CD8-positive, alpha-beta memory T cell (primary cell): ENCODE results near the gene MLYCD. TPM values are rescaled to one million over a fixed set of nuclear protein-coding genes. Genes with fewer than 3 reads are reported as not detected.

Experiments used
- CTCF ChIA-PET: fragments of 350-600 bp; sonication (Branson Sonifier 250); formaldehyde crosslinking; loops from one replicate; lab custom pipeline; 2021; ENCODE audit warnings: antibody characterized with exemption; lab: Charles Lee
- POLR2A ChIA-PET: fragments of 350-600 bp; sonication (Branson Sonifier 250); formaldehyde crosslinking; loops from one replicate; lab custom pipeline; 2021; ENCODE audit warnings: antibody characterized with exemption; lab: Charles Lee
- DNase-seq, 5 donors: peaks; one replicate each; pipeline versions ENCODE4 v3.0.0 to v3.0.0-alpha.2; 2020 to 2022; ENCODE audit warnings: mixed read lengths in 1 of 5
- H3K27ac ChIP-seq: one replicate; pipeline ENCODE4 v1.7.0; 2013; ENCODE audit warnings: low read depth, mild to moderate bottlenecking, low read length, moderate library complexity
- H3K27me3 ChIP-seq: 2 replicates; pipeline ENCODE4 v1.7.0; 2013; ENCODE audit warnings: low read length, mild to moderate bottlenecking; ENCODE audit not compliant: insufficient read depth, poor library complexity, severe bottlenecking
- H3K36me3 ChIP-seq: 2 replicates; pipeline ENCODE4 v1.7.0; 2013; ENCODE audit warnings: mild to moderate bottlenecking, low read length, moderate library complexity; ENCODE audit not compliant: insufficient read depth
- H3K4me1 ChIP-seq: 2 replicates; pipeline ENCODE4 v1.7.0; 2013; ENCODE audit warnings: mild to moderate bottlenecking, low read length, moderate library complexity; ENCODE audit not compliant: insufficient read depth
- H3K4me3 ChIP-seq: 2 replicates; pipeline ENCODE4 v1.7.0; 2013; ENCODE audit warnings: mild to moderate bottlenecking, low read length
- H3K9me3 ChIP-seq: 2 replicates; pipeline ENCODE4 v1.7.0; 2013; ENCODE audit warnings: mild to moderate bottlenecking, low read length
- H3K27ac Mint-ChIP-seq, 8 donors: one replicate each; pipeline ENCODE4 v1.8.0; 2020 to 2021; ENCODE audit warnings: mixed read lengths in 8 of 8, mild to moderate bottlenecking in 6 of 8, inconsistent platforms in 3 of 8, moderate library complexity in 3 of 8
- H3K27me3 Mint-ChIP-seq, 2 donors: one replicate each; pipeline ENCODE4 v1.8.0; 2020 to 2021; ENCODE audit warnings: mixed read lengths in 2 of 2, mild to moderate bottlenecking in 1 of 2, moderate library complexity in 1 of 2
- H3K36me3 Mint-ChIP-seq, 3 donors: one replicate each; pipeline ENCODE4 v1.8.0; 2020 to 2021; ENCODE audit warnings: mixed read lengths in 3 of 3, inconsistent platforms in 1 of 3, mild to moderate bottlenecking in 1 of 3
- H3K4me1 Mint-ChIP-seq, 3 donors: one replicate each; pipeline ENCODE4 v1.8.0; 2020 to 2021; ENCODE audit warnings: mixed read lengths in 3 of 3, inconsistent platforms in 1 of 3, mild to moderate bottlenecking in 1 of 3
- H3K4me3 Mint-ChIP-seq, 7 donors: one replicate each; pipeline ENCODE4 v1.8.0; 2020 to 2021; ENCODE audit warnings: mixed read lengths in 7 of 7, mild to moderate bottlenecking in 6 of 7, moderate library complexity in 4 of 7, inconsistent platforms in 2 of 7
- H3K9me3 Mint-ChIP-seq, 5 donors: one replicate each; pipeline ENCODE4 v1.8.0; 2020 to 2022; ENCODE audit warnings: mixed read lengths in 5 of 5, mild to moderate bottlenecking in 3 of 5, moderate library complexity in 2 of 5, inconsistent platforms in 1 of 5
- polyA plus RNA-seq: library from polyadenylated mRNA; unstranded; fragments of 300-500 nt; fragmentation: Illumina TruSeq; gene quantifications from one replicate; pipeline ENCODE4 v1.2.3, GENCODE V29; 2021
- total RNA-seq, 2 experiments: library from RNA; stranded (reverse); gene quantifications; one replicate each; pipeline ENCODE4 v1.2.3, GENCODE V29; 2021

MLYCD gene
- total and polyA plus RNA-seq, 3 experiments from 2014 or later, result 2.7 to 3.8 (median 3.8) TPM

DNA sequence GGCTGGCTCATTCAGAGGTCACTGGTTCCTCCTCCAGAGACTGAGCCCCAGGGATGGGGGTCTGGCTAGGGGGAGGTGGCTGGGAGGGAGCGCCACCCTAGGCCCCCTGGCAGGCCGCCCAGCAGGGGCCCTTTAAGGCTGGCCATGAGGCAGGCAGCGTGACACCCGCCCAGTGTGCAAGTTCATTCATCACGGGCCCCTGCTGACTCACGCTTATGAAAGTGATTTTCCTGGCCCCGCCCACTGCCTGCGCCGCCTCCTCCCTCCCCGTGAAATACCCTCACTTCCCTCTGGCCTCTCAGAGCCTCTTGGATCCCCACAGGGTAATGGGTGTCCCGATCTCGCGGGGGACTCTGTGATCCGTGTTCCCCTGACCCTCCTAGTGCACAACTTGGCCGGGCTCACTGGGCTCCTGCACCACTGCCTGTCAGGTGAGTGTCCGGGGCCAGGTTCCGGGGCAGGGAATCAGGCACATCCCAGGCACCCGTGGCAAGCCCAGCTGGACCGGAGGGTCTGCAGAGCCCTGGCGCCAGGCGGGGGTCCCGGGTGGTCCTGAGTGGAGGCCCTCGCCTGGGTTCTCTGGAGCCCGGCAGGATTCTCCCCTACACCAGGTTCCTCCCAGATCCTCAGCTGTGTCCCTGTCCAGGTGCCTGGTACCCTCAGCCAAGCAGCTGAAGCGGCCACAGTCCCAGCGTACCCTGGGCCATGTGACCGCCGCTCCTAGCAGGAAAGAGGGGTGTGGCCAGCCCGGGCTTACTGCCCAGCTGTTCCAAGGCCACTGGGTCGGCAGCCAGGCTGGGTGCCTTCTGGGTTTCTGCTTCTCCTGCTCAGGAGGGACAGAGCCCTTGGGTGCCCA is 54.3 kb downstream of the MLYCD start, which contains the start of gene OSGIN1:
Gene OSGIN1, plus strand, starts transcription at position 301 of the 856 bp plus-strand sequence. CDS start 4,432 bp downstream, outside the sequence.
- CTCF ChIA-PET, result interaction anchor here (3.3 kb wide), 1 partner anchor 234 kb away, joined by 9 read pairs; the partner anchor contains the start of gene TAF1C
- no peaks in the 10 kb centered on the region for H3K36me3 Mint-ChIP-seq
- peaks cover 18 to 22% of the 10 kb centered on the region in 2 donors for H3K27me3 Mint-ChIP-seq
- no peaks in the 10 kb centered on the region for H3K36me3 ChIP-seq
- no peaks in the 10 kb centered on the region for H3K9me3 Mint-ChIP-seq
- H3K9me3 ChIP-seq, result no peaks in the 10 kb centered on the region
- peak within 1 kb of the TSS; percentile 54 for H3K27ac ChIP-seq
- H3K4me1 Mint-ChIP-seq, result peaks cover 0 to 7% (median 6%) of the 10 kb centered on the region in 3 donors
- no peak within 1 kb of the TSS for H3K4me3 ChIP-seq
- no peaks in the 10 kb centered on the region for H3K4me1 ChIP-seq
- DNase-seq, result peak in 2 of 5 donors; percentile 7 to 56
- POLR2A ChIA-PET, result no interaction called here
- H3K27ac Mint-ChIP-seq, result peak within 1 kb of the TSS in 2 of 8 donors; percentile 24 to 54
- peak within 1 kb of the TSS in 6 of 7 donors; percentile 55 to 86 (median 66) for H3K4me3 Mint-ChIP-seq
- H3K27me3 ChIP-seq, result peaks cover 6% of the 10 kb centered on the region

DNA sequence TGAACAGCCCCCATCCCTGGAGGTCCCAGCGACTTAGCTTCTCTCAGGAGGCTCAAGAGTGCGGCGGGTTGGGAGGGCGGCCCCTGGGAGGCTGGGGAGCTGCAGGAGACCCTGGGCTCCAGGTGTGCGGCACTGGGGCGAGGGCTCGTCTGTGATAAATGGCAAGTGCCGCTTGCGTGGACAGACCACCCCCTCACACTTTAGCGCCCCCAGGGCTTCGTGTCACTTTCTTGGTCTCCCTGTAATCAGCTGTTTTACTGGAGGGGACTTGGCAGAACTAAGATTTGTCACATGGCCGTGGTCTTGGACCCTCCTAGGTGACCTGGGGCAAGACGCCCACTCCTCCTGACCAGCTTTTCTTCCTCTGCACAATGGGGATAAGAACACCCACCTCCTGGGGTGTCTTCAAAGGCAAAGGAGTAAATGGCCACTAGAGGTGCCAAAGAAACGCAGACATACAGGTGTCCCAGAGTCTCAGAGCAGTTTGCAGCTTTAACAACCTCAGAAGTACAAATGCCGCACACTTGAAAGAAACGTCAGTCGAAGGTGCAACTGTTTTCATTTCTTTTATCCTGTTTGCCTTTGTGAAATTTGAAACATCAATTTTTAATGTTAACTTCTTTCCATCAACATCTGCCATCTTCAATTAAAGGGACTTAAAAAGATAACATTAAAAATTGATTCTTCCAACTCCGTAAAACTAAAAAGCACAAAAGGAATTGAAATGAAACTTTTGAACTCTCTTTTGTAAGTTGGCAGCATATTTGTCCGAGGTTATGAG is 55.1 kb downstream of the MLYCD start:
- Mint-ChIP-seq H3K4me1 (peaks cover 0 to 7% (median 6%) of the 10 kb centered on the region in 3 donors), H3K4me3 (no peak overlapping the region), H3K36me3 (no peaks in the 10 kb centered on the region), H3K27me3 (peaks cover 18 to 22% of the 10 kb centered on the region in 2 donors), H3K9me3 (no peaks in the 10 kb centered on the region), H3K27ac (peak overlapping the region in 2 of 8 donors; percentile 19 to 24)
- POLR2A ChIA-PET, result no interaction called here
- Histone ChIP-seq H3K4me3 (no peak overlapping the region), H3K4me1 (no peaks in the 10 kb centered on the region), H3K9me3 (no peaks in the 10 kb centered on the region), H3K36me3 (no peaks in the 10 kb centered on the region), H3K27ac (no peak overlapping the region), H3K27me3 (peaks cover 6% of the 10 kb centered on the region)
- CTCF ChIA-PET, result interaction anchor here (3.3 kb wide), 1 partner anchor 233 kb away, joined by 9 read pairs; the partner anchor contains the start of gene TAF1C
- peak in 1 of 5 donors; percentile 12 for DNase-seq

DNA sequence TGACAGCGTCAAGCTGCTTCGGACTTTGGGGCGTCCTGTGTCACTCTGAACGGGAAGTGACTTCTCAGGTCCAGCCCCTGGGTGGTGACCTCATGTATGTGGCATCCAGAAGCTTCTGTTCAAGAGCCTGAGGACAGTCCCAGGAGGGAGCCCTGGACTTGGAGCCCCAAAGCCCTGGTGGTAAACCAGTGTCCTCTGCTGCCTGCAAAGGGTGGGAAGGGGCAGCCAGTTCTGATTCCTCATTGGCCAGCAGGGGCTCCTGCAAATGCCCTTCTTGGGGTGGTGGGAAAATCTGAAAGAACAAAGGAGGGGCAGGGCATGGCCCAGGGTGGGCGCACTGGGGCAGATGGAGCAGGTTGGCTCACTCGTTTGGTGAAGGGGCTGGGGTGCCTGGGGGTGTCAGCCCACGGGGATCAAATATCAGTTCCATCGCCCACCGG is 55.7 kb downstream of the MLYCD start:
- peaks cover 18 to 22% of the 10 kb centered on the region in 2 donors for H3K27me3 Mint-ChIP-seq
- no peaks in the 10 kb centered on the region for H3K4me1 ChIP-seq

DNA sequence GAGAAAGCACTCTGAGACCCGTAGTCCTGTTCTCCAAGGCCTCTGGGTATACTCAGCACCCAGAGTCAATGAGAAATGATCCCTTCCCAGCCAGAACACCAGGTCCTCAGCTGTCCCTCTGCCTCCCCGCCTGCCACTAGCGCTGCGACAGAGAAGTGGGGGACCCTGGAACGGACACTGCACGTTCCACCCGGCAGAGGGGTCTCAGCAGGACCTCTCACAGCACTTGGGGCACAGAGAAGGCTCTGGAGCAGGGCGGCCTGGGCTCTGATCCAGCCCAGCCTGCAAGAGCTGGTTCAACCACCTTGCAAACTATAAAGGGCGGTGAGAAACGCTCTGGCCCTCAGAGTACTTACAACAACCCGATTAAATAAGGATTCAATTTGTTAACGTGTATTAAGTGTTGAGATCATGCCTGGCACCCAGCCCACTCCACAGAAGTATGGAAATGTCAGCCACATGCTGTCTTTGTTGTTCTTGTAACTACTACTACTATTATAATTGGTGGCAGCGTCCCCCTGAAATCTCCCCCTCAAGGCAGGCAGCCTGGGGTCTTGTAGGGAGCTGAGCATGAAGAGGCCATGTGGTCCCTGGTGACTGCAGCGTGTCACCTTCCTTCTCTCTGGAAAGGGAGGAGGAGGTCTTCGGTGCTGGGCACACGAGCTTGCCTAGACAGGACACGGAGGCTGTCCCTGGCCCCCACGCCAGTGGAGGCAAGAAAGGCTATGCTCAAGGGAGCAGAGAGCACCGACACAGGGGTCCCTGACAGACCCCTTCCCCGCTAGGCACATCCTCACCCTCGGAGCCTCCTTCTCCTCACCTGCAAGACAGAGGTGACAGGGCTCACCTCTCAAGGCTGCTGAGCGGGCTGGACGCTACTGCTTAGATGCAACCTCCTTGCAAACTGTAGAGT is 56.6 kb downstream of the MLYCD start:
- Mint-ChIP-seq H3K36me3 (no peaks in the 10 kb centered on the region), H3K27me3 (peaks cover 18 to 22% of the 10 kb centered on the region in 2 donors), H3K27ac (no peak overlapping the region), H3K4me1 (peaks cover 0 to 7% (median 6%) of the 10 kb centered on the region in 3 donors), H3K9me3 (no peaks in the 10 kb centered on the region), H3K4me3 (no peak overlapping the region)
- ChIA-PET CTCF (interaction anchor here (3.3 kb wide), 1 partner anchor 232 kb away, joined by 9 read pairs; the partner anchor contains the start of gene TAF1C), POLR2A (no interaction called here)
- H3K4me3 ChIP-seq, result no peak overlapping the region
- peaks cover 6% of the 10 kb centered on the region for H3K27me3 ChIP-seq
- no peak overlapping the region for H3K27ac ChIP-seq
- no peaks in the 10 kb centered on the region for H3K36me3 ChIP-seq
- no peak for DNase-seq
- H3K9me3 ChIP-seq, result no peaks in the 10 kb centered on the region
- no peaks in the 10 kb centered on the region for H3K4me1 ChIP-seq

More for the DNA sequence above, 55.7 kb downstream of the MLYCD start:
- no peaks in the 10 kb centered on the region for H3K9me3 Mint-ChIP-seq
- H3K27me3 ChIP-seq, result peaks cover 6% of the 10 kb centered on the region
- H3K4me1 Mint-ChIP-seq, result peaks cover 0 to 7% (median 6%) of the 10 kb centered on the region in 3 donors
- H3K36me3 ChIP-seq, result no peaks in the 10 kb centered on the region
- H3K27ac Mint-ChIP-seq, result peak overlapping the region in 1 of 8 donors; percentile 19
- H3K27ac ChIP-seq, result peak overlapping the region; percentile 24
- no peak for DNase-seq
- no peak overlapping the region for H3K4me3 ChIP-seq
- no peaks in the 10 kb centered on the region for H3K36me3 Mint-ChIP-seq
- no peak overlapping the region for H3K4me3 Mint-ChIP-seq
- ChIA-PET CTCF (interaction anchor here (3.3 kb wide), 1 partner anchor 232 kb away, joined by 9 read pairs; the partner anchor contains the start of gene TAF1C), POLR2A (no interaction called here)
- H3K9me3 ChIP-seq, result no peaks in the 10 kb centered on the region

DNA sequence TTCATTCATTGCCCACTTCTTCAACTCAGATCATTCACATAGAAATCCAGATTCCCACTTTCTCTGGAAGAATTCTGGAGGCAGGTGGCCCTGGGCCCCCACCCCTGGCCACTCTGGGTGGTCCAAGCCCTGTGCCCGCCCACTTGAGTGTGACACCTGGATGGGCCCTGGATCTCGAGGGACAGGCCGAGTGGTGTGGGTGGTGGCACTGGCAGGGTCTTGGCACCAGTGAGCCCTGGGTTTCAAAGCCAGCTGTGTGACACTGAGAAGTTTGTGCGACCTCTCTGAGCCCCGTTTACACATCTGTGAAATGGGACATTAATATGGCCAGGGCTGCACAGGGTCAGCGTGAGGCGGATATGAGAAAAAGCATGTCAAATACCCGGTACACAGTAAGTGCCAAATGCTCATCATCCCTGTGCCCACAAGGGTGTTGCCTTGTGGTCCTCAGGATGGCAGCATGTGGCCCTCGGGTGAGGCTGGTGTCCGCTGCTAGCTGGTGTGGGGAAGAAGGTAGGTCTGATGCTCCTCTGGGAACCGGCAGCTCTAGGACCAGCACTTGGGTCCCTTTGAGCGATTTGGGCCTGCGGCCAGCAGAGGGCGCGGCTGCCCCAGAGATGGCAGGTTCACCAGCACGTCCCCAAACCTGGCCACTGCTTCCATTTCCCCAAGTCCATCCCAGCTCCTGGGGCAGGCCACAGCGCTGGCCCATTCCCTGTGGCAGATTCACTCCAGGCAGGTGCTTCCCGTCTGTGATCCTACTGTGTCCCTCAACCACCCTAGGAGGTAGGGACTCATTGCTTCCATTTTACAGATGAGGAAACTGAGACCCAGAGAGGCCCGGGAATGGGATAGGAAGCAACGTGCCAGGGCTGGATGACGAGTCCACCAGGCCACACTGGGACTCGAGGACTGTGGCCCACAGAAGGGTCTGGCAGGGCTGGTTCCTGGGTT is 57.7 kb downstream of the MLYCD start:
- Histone ChIP-seq H3K4me3 (no peak overlapping the region), H3K9me3 (no peaks in the 10 kb centered on the region), H3K27ac (no peak overlapping the region), H3K27me3 (peaks cover 6% of the 10 kb centered on the region), H3K36me3 (no peaks in the 10 kb centered on the region), H3K4me1 (no peaks in the 10 kb centered on the region)
- CTCF ChIA-PET, result interaction anchor here (0.7 to 1.7 kb wide), 7 partner anchors 13 to 549 kb away, joined by 3 to 5 read pairs (median 4); partner anchors contain the start of gene TAF1C
- peak; percentile 46 to 76 (median 46) for DNase-seq
- Mint-ChIP-seq H3K27ac (no peak overlapping the region), H3K36me3 (no peaks in the 10 kb centered on the region), H3K4me3 (no peak overlapping the region), H3K4me1 (peaks cover 0 to 7% (median 6%) of the 10 kb centered on the region in 3 donors), H3K27me3 (peaks cover 18 to 22% of the 10 kb centered on the region in 2 donors), H3K9me3 (no peaks in the 10 kb centered on the region)
- POLR2A ChIA-PET, result no interaction called here

DNA sequence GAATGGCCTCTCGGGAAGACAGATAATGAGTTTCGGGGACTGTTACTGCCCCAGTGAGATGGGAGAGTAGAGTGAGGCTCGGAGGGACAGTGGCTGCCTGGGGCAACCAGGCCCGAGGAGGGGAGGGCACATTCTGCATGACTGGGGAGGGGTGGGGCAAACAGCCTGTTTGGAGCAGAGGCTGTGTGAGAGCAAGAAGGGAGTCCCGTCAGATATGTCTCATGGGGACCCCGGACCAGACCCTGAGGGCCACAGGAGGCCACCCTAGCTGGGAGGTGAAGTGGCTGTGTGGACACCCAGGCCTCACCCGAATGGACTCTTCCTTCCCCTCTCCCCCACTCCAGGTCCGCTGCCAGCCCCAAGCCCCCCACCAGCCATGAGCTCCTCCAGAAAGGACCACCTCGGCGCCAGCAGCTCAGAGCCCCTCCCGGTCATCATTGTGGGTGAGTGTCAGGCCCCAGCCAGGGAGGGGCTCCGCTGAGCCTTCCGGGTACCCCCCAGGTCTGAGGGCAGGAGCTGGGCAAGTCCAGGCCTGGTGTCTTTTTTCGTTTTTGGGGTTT is 58.5 kb downstream of the MLYCD start:
- Mint-ChIP-seq H3K4me1 (peaks cover 0 to 7% (median 6%) of the 10 kb centered on the region in 3 donors), H3K4me3 (no peak overlapping the region), H3K27me3 (peaks cover 18 to 22% of the 10 kb centered on the region in 2 donors), H3K27ac (no peak overlapping the region), H3K36me3 (no peaks in the 10 kb centered on the region), H3K9me3 (no peaks in the 10 kb centered on the region)
- ChIA-PET CTCF (interaction anchor here (1.0 to 1.7 kb wide), 4 partner anchors 12 to 549 kb away, joined by 3 to 5 read pairs (median 4); no protein-coding TSS in a partner anchor), POLR2A (no interaction called here)
- DNase-seq, result no peak
- H3K36me3 ChIP-seq, result no peaks in the 10 kb centered on the region
- peaks cover 6% of the 10 kb centered on the region for H3K27me3 ChIP-seq
- H3K4me3 ChIP-seq, result no peak overlapping the region
- H3K4me1 ChIP-seq, result no peaks in the 10 kb centered on the region
- H3K27ac ChIP-seq, result no peak overlapping the region
- no peaks in the 10 kb centered on the region for H3K9me3 ChIP-seq
